ENCODE measurements around the gene RASGRF1. TPM values are rescaled to one million over a fixed set of nuclear protein-coding genes. Genes with fewer than 3 reads are reported as not detected.

The RASGRF1 gene
- total and polyA plus RNA-seq, 11 donors, result 0.12 to 0.40 (median 0.25) TPM; not detected in 8

DNA sequence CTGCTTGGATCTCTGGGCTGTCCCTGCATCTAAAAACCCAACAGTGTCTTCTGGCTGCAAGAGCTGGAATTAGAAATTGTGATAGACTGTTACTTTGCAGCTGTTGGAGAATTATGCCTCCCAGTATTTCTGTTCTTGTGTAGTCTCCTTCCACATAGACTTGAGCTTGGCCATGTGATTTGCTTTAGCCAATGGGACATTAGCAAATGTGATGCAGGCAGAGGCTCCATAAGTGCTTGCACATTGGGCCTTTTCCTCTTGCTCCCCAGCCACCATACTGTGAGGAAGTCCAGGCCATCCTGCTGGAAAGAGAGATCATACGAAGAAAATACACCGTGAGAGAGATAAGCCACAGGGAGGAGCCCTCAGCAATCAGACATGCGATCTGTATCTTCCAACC lies 33.8 kb upstream of the RASGRF1 start:
- H3K4me3 ChIP-seq, result no peak overlapping the region
- no peak overlapping the region for H3K27ac ChIP-seq
- intact Hi-C loops (cut with DNase I), result no loop called here
- H3K36me3 ChIP-seq, result no peaks in the 10 kb centered on the region
- peaks cover 0 to 6% (median 0%) of the 10 kb centered on the region in 12 donors for H3K9me3 ChIP-seq
- no peak for TF ChIP-seq POLR2A (IDR thresholded peaks at IDR 0.05)
- TF ChIP-seq, protein P1, sequence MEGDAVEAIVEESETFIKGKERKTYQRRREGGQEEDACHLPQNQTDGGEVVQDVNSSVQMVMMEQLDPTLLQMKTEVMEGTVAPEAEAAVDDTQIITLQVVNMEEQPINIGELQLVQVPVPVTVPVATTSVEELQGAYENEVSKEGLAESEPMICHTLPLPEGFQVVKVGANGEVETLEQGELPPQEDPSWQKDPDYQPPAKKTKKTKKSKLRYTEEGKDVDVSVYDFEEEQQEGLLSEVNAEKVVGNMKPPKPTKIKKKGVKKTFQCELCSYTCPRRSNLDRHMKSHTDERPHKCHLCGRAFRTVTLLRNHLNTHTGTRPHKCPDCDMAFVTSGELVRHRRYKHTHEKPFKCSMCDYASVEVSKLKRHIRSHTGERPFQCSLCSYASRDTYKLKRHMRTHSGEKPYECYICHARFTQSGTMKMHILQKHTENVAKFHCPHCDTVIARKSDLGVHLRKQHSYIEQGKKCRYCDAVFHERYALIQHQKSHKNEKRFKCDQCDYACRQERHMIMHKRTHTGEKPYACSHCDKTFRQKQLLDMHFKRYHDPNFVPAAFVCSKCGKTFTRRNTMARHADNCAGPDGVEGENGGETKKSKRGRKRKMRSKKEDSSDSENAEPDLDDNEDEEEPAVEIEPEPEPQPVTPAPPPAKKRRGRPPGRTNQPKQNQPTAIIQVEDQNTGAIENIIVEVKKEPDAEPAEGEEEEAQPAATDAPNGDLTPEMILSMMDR (IDR thresholded peaks at IDR 0.05), result no peak
- ATAC-seq (no peak), DNase-seq (no peak)
- H3K27me3 ChIP-seq, result peaks cover 0 to 8% (median 0%) of the 10 kb centered on the region in 9 donors
- 29 to 53% (median 41%) methylated on average over 3 of the region's 3 CpGs for WGBS, 4 donors
- no peaks in the 10 kb centered on the region for H3K4me1 ChIP-seq

- intact Hi-C loops (cut with DNase I), result loop anchor here in 1 of 10 donors (2.0 kb wide), 1 partner anchor 76 kb away; no protein-coding TSS in a partner anchor
- Histone ChIP-seq H3K4me1 (no peaks in the 10 kb centered on the region), H3K4me3 (no peak overlapping the region), H3K36me3 (no peaks in the 10 kb centered on the region), H3K9me3 (peaks cover 0 to 5% (median 0%) of the 10 kb centered on the region in 12 donors), H3K27me3 (peaks cover 0 to 8% (median 0%) of the 10 kb centered on the region in 9 donors), H3K27ac (no peak overlapping the region)
- ATAC-seq (no peak), DNase-seq (no peak)
- 76 to 89% (median 80%) methylated on average over 12 of the region's 12 CpGs for WGBS, 4 donors
- TF ChIP-seq, protein P1 (IDR thresholded peaks at IDR 0.05), result no peak
- TF ChIP-seq POLR2A (IDR thresholded peaks at IDR 0.05), result no peak
These were observed 32.4 kb upstream of the RASGRF1 start for GRCh38 chr15:79122991-79123390.

- intact Hi-C loops (cut with DNase I), result loop anchor here in 1 of 10 donors (2.0 kb wide), 1 partner anchor 76 kb away; no protein-coding TSS in a partner anchor
- DNase-seq (no peak), ATAC-seq (no peak)
- TF ChIP-seq, protein P1 (IDR thresholded peaks at IDR 0.05), result no peak
- no peak for TF ChIP-seq POLR2A (IDR thresholded peaks at IDR 0.05)
- Histone ChIP-seq H3K9me3 (no peaks in the 10 kb centered on the region), H3K27me3 (peaks cover 0 to 8% (median 0%) of the 10 kb centered on the region in 9 donors), H3K4me1 (no peaks in the 10 kb centered on the region), H3K27ac (no peak overlapping the region), H3K4me3 (no peak overlapping the region), H3K36me3 (no peaks in the 10 kb centered on the region)
- 79 to 87% (median 84%) methylated on average over 5 of the region's 5 CpGs for WGBS, 4 donors
These were observed 31.8 kb upstream of the RASGRF1 start for GRCh38 chr15:79122391-79122790.

- TF ChIP-seq, protein P1 (IDR thresholded peaks at IDR 0.05), result no peak
- no peak for TF ChIP-seq POLR2A (IDR thresholded peaks at IDR 0.05)
- intact Hi-C loops (cut with DNase I), result no loop called here
- no peak overlapping the region for H3K4me3 ChIP-seq
- no peaks in the 10 kb centered on the region for H3K4me1 ChIP-seq
- H3K27me3 ChIP-seq, result peaks cover 0 to 6% (median 0%) of the 10 kb centered on the region in 9 donors
- no peaks in the 10 kb centered on the region for H3K9me3 ChIP-seq
- no peak for DNase-seq
- no peaks in the 10 kb centered on the region for H3K36me3 ChIP-seq
- H3K27ac ChIP-seq, result no peak overlapping the region
- WGBS, 4 donors, result 82 to 85% (median 84%) methylated on average over 7 of the region's 7 CpGs
- ATAC-seq, result no peak
These were observed 31.0 kb upstream of the RASGRF1 start for GRCh38 chr15:79121571-79121970.
